NCI-H345 treated with DMSO at 0.1 percent for 48 hours (cell line): ENCODE results near the gene BMP6.
"Not testable (repeated sequence)": the region's sequence is repeated elsewhere in the genome, so short reads cannot be mapped to it uniquely, and the experiment has no call there.

Source experiments
- DNase-seq: peaks from one replicate; lab custom pipeline; 2025; ENCODE audit not compliant: unreplicated experiment; lab: John Stamatoyannopoulos, UW

BMP6 gene

GRCh38 chr6:7786214-7786661, 60.3 kb downstream of the BMP6 start:
- no peak for DNase-seq

- DNase-seq, result no peak
These were observed 61.3 kb downstream of the BMP6 start for GRCh38 chr6:7787137-7787608.

GRCh38 chr6:7787731-7788130, 61.8 kb downstream of the BMP6 start:
- DNase-seq, result no peak

- no peak for DNase-seq
These were observed 68.6 kb downstream of the BMP6 start for GRCh38 chr6:7794509-7794908.

GRCh38 chr6:7797386-7797785, 71.5 kb downstream of the BMP6 start:
- DNase-seq, result no peak

GRCh38 chr6:7798751-7799150, 72.9 kb downstream of the BMP6 start:
- DNase-seq, result no peak

- no peak for DNase-seq
These were observed 76.8 kb downstream of the BMP6 start for GRCh38 chr6:7802662-7803061.

- DNase-seq, result no peak
These were observed 77.3 kb downstream of the BMP6 start for GRCh38 chr6:7803214-7803613.

GRCh38 chr6:7805078-7805849, 79.4 kb downstream of the BMP6 start:
- DNase-seq, result no peak

GRCh38 chr6:7805850-7806214, 79.9 kb downstream of the BMP6 start:
- DNase-seq, result no peak

- DNase-seq, result no peak
These were observed 80.8 kb downstream of the BMP6 start for GRCh38 chr6:7806711-7807110.

GRCh38 chr6:7809346-7809745, 83.4 kb downstream of the BMP6 start:
- DNase-seq, result no peak

GRCh38 chr6:7811441-7811840, 85.5 kb downstream of the BMP6 start:
- no peak for DNase-seq

- no peak for DNase-seq
These were observed 86.7 kb downstream of the BMP6 start for GRCh38 chr6:7812623-7813022.

- no peak for DNase-seq
These were observed 87.3 kb downstream of the BMP6 start for GRCh38 chr6:7813193-7813592.

- DNase-seq, result no peak
These were observed 87.8 kb downstream of the BMP6 start for GRCh38 chr6:7813704-7814103.

GRCh38 chr6:7815716-7816115, 89.8 kb downstream of the BMP6 start:
- DNase-seq, result no peak

GRCh38 chr6:7817184-7817583, 91.3 kb downstream of the BMP6 start:
- not testable (repeated sequence) for DNase-seq

GRCh38 chr6:7818257-7819214, 92.6 kb downstream of the BMP6 start:
- no peak for DNase-seq

- no peak for DNase-seq
These were observed 93.6 kb downstream of the BMP6 start for GRCh38 chr6:7819431-7820015.

GRCh38 chr6:7820288-7820835, 94.5 kb downstream of the BMP6 start:
- DNase-seq, result no peak
